NCI-H1105 (cell line): ENCODE data around the gene CSNK1A1.
"Not testable (repeated sequence)": the region's sequence is repeated elsewhere in the genome, so short reads cannot be mapped to it uniquely, and the experiment has no call there.

ENCODE experiments used
- DNase-seq: peaks from one replicate; lab custom pipeline; 2025; lab: John Stamatoyannopoulos, UW

The CSNK1A1 gene

GRCh38 chr5:149490599-149491485 lies 60.4 kb downstream of the CSNK1A1 start:
- no peak for DNase-seq

GRCh38 chr5:149489605-149490037 lies 61.6 kb downstream of the CSNK1A1 start:
- no peak for DNase-seq

GRCh38 chr5:149488645-149489306 lies 62.5 kb downstream of the CSNK1A1 start:
- DNase-seq = no peak

- no peak for DNase-seq
Measured at GRCh38 chr5:149487672-149488071, 63.6 kb downstream of the CSNK1A1 start.

- no peak for DNase-seq
Measured at GRCh38 chr5:149486726-149487635, 64.3 kb downstream of the CSNK1A1 start.

GRCh38 chr5:149485655-149486615 lies 65.3 kb downstream of the CSNK1A1 start:
- DNase-seq = no peak

GRCh38 chr5:149481485-149481884 lies 69.8 kb downstream of the CSNK1A1 start:
- no peak for DNase-seq

GRCh38 chr5:149478761-149479160 lies 72.5 kb downstream of the CSNK1A1 start:
- DNase-seq = no peak

GRCh38 chr5:149475777-149476176 lies 75.5 kb downstream of the CSNK1A1 start:
- no peak for DNase-seq

GRCh38 chr5:149474198-149474597 lies 77.0 kb downstream of the CSNK1A1 start:
- DNase-seq = no peak

GRCh38 chr5:149473441-149473840 lies 77.8 kb downstream of the CSNK1A1 start:
- no peak for DNase-seq

- DNase-seq = no peak
Measured at GRCh38 chr5:149472399-149472798, 78.8 kb downstream of the CSNK1A1 start.

- no peak for DNase-seq
Measured at GRCh38 chr5:149471406-149472183, 79.6 kb downstream of the CSNK1A1 start.

GRCh38 chr5:149470942-149471341 lies 80.3 kb downstream of the CSNK1A1 start:
- no peak for DNase-seq

GRCh38 chr5:149466457-149466972 lies 84.7 kb downstream of the CSNK1A1 start:
- DNase-seq = no peak

- no peak for DNase-seq
Measured at GRCh38 chr5:149464796-149465489, 86.3 kb downstream of the CSNK1A1 start.

GRCh38 chr5:149461907-149462306 lies 89.3 kb downstream of the CSNK1A1 start:
- DNase-seq = not testable (repeated sequence)

- no peak for DNase-seq
Measured at GRCh38 chr5:149459891-149460290, 91.3 kb downstream of the CSNK1A1 start.

GRCh38 chr5:149457393-149457763 lies 93.9 kb downstream of the CSNK1A1 start:
- no peak for DNase-seq
